Bronchial epithelial cell (primary cell): ENCODE measurements around the gene CFAP20DC. TPM values are rescaled to one million over a fixed set of nuclear protein-coding genes. Genes with fewer than 3 reads are reported as not detected.
"Not testable (repeated sequence)": the region's sequence is repeated elsewhere in the genome, so short reads cannot be mapped to it uniquely, and the experiment has no call there.

Experiments used
- DNase-seq: peaks from one replicate; pipeline ENCODE4 v3.0.0-alpha.2; 2010; ENCODE audit warnings: low read depth
- FAIRE-seq: peaks from 2 replicates; lab custom pipeline; 2011; peaks lifted over from hg19 to GRCh38; lab: Jason Lieb, UNC
- H3K27me3 ChIP-seq: 2 replicates; pipeline ENCODE4 v1.5.1; 2011; ENCODE audit warnings: low read length; ENCODE audit not compliant: control insufficient read depth, insufficient read depth
- H3K36me3 ChIP-seq: 2 replicates; pipeline ENCODE4 v1.5.1; 2011; ENCODE audit warnings: low read length; ENCODE audit not compliant: control insufficient read depth, insufficient read depth
- H3K4me3 ChIP-seq: 2 replicates; pipeline ENCODE4 v1.5.1; 2011; ENCODE audit warnings: mild to moderate bottlenecking, low read depth, low read length, control low read depth
- CTCF ChIP-seq: IDR thresholded peaks from 2 replicates; pipeline ENCODE4 v1.5.1; 2011; ENCODE audit warnings: mild to moderate bottlenecking, moderate library complexity, low read length, control low read depth, inconsistent platforms; ENCODE audit not compliant: insufficient read depth, severe bottlenecking
- total RNA-seq: library from RNA; depleted of rRNA; stranded (reverse); fragments of >200 nt; gene quantifications from 2 replicates; pipeline ENCODE4 v1.2.1, GENCODE V29; 2014

The CFAP20DC gene
- total RNA-seq, 1 donor from 2014 or later, result 6.8 TPM

DNA sequence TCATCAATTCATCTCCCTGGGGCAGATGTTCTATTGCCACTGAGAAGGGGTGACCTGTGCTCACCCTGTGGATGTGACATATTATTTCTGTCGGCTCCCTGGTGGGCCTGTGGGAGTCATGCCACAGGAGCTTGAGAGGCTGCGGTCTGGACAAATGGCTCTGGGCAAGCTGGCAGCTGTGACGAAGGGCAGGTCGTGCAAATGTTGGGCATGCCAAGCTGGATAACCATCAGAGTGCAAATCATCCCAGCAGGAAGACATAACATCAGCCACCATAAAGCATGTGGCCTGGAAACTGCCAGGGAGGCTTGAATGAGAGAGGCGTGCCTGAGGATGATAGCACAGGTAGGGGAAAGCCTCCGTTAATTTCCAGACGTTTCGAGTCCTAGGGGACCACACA is 338.0 kb downstream of the CFAP20DC start:
- no peak for TF ChIP-seq CTCF
- Histone ChIP-seq H3K27me3 (no peaks in the 10 kb centered on the region), H3K4me3 (no peak overlapping the region), H3K36me3 (no peaks in the 10 kb centered on the region)
- FAIRE-seq (peak; percentile 62), DNase-seq (no peak)

GRCh38 chr3:58708983-58709382 is 340.8 kb downstream of the CFAP20DC start:
- not testable (repeated sequence) for H3K27me3 ChIP-seq, H3K36me3 ChIP-seq, DNase-seq, H3K4me3 ChIP-seq, FAIRE-seq

DNA sequence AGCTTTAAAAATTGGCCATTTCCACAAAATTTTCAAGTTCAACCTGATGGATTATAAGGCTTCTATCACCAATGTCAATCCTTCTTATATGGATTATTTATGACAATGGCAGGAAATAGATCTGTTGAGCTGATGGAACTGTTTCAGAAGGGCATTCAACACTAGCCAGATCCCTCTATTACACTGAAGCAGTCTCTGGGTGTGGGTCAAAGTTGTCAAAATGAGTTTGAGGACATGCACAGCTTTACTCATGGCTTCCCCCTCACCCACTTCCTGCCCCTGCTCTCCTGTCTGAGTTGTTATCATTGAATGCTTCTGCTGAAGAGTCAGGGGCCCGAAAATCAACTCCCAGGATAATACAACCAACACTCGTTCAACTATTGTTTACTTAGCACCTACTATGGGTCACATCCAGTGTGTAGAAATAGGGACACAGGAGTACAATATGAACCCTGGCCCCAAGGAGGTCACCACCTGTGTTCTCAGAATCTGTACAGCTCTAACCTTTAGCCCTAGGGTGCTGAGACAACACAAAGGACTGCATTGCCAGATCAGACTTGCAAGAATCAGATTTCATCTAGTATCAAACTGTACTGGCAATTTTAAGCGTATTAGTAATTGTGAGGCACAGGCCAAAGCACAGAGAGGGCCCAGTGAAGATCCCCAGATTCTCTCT is 341.6 kb downstream of the CFAP20DC start:
- H3K4me3 ChIP-seq, result no peak overlapping the region
- FAIRE-seq (no peak), DNase-seq (peak; percentile 17)
- no peak for TF ChIP-seq CTCF
- H3K27me3 ChIP-seq, result no peaks in the 10 kb centered on the region
- no peaks in the 10 kb centered on the region for H3K36me3 ChIP-seq

DNA sequence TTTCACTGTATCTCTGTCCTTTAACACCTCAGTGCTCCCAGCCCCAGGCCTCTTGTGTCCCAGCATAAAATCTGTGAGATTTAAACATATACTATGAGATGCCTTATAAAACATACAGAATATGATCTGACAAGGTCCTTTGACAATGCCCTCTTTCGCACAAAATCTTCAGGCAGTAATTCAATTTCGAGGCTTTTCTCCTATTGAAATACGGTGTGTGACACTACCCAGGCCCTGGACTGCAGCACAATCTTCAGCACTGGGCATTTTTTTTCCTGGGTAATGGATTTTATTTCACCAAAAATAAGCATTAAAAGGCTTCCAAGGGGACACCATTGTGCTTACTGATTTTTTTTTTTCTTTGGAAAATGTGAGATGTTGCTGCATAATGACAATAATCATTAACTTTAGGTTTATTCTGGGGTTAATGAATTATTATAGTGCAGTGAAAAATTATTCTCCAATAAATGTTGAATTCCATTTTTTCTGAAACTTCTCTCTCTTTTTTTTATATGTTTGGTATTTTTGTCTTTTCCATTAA is 342.4 kb downstream of the CFAP20DC start:
- no peaks in the 10 kb centered on the region for H3K27me3 ChIP-seq
- no peak for TF ChIP-seq CTCF
- DNase-seq (no peak), FAIRE-seq (no peak)
- no peak overlapping the region for H3K4me3 ChIP-seq
- no peaks in the 10 kb centered on the region for H3K36me3 ChIP-seq

- H3K36me3 ChIP-seq, result no peaks in the 10 kb centered on the region
- DNase-seq, result no peak
- no peak for FAIRE-seq
- no peak for TF ChIP-seq CTCF
- H3K4me3 ChIP-seq, result no peak overlapping the region
- no peaks in the 10 kb centered on the region for H3K27me3 ChIP-seq
These were observed 343.2 kb downstream of the CFAP20DC start for GRCh38 chr3:58706395-58707167.

- Histone ChIP-seq H3K4me3 (no peak overlapping the region), H3K36me3 (no peaks in the 10 kb centered on the region), H3K27me3 (no peaks in the 10 kb centered on the region)
- TF ChIP-seq CTCF, result no peak
- peak; percentile 19 for DNase-seq
- FAIRE-seq, result no peak
These were observed 345.1 kb downstream of the CFAP20DC start for GRCh38 chr3:58704745-58705144.

- H3K36me3 ChIP-seq, FAIRE-seq, H3K27me3 ChIP-seq, H3K4me3 ChIP-seq: not testable (repeated sequence)
- peak; percentile 76 for DNase-seq
These were observed 345.5 kb downstream of the CFAP20DC start for GRCh38 chr3:58704304-58704703.
